Measurements from ENCODE around the gene LPP. TPM values are rescaled to one million over a fixed set of nuclear protein-coding genes. Genes with fewer than 3 reads are reported as not detected.
A peak's percentile ranks its signal among the peaks of the same experiment; 100 is the strongest.

Gene LPP
- total RNA-seq, 1 donor from 2014 or later: 28.2 TPM

DNA sequence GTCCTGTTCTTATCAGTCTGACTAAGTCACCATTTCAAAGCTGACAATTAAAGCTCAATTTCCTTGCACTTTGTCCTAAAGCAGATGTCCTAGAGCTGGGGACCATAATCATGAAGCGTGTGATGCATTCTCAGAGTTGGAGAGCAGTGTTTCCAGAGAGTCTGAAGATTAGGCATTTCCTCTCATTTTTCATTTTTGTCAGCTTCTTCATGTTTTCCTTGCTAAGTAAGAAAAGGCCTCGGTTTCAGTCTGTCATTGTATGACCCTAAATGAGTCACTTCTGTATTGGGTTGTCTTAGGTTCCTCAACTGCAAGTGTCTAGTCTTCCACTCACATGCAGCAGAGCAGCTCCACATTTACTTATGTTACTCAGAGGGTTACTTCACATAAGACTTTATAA, 760.6 kb downstream of the LPP start:
- Histone ChIP-seq H3K9me3 (ENCODE audit: control insufficient read depth in 3 of 3, low read length in 3 of 3) (no peaks in the 10 kb centered on the region), H3K4me3 (ENCODE audit: low read length in 3 of 3) (no peak overlapping the region), H3K36me3 (ENCODE audit: control insufficient read depth in 3 of 3, insufficient read depth in 3 of 3, low read length in 3 of 3) (no peaks in the 10 kb centered on the region), H3K4me1 (ENCODE audit: control insufficient read depth in 3 of 3, insufficient read depth in 3 of 3, low read length in 3 of 3) (no peaks in the 10 kb centered on the region), H3K27me3 (ENCODE audit: control insufficient read depth in 3 of 3, insufficient read depth in 3 of 3, low read length in 3 of 3) (no peaks in the 10 kb centered on the region), H3K27ac (ENCODE audit: low read depth, low read length) (peak overlapping the region; percentile 20), H3K9ac (ENCODE audit: low read depth in 1 of 3, low read length in 3 of 3) (no peak overlapping the region)

DNA sequence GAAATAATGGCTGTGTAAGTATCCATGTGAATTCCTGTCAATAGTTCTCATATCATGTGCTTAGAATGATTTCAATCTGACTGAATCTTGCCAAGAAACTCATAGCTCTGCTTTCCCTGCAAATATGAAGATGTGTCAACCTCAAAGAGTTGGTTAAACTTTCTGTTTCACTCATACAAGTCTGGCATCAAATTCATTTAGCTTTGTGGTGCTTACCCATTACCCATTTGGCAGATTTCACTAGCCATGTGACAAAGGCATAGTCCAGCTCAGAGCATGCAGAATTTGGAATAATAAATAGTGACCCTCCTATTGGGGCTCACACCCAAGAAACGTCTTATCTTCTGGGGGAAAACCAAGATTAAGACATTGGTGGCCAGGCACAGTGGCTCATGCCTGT, 761.2 kb downstream of the LPP start:
- Histone ChIP-seq H3K36me3 (ENCODE audit: control insufficient read depth in 3 of 3, insufficient read depth in 3 of 3, low read length in 3 of 3) (no peaks in the 10 kb centered on the region), H3K4me1 (ENCODE audit: control insufficient read depth in 3 of 3, insufficient read depth in 3 of 3, low read length in 3 of 3) (no peaks in the 10 kb centered on the region), H3K27me3 (ENCODE audit: control insufficient read depth in 3 of 3, insufficient read depth in 3 of 3, low read length in 3 of 3) (no peaks in the 10 kb centered on the region), H3K9me3 (ENCODE audit: control insufficient read depth in 3 of 3, low read length in 3 of 3) (no peaks in the 10 kb centered on the region), H3K9ac (ENCODE audit: low read depth in 1 of 3, low read length in 3 of 3) (no peak overlapping the region), H3K27ac (ENCODE audit: low read depth, low read length) (no peak overlapping the region), H3K4me3 (ENCODE audit: low read length in 3 of 3) (no peak overlapping the region)

GRCh38 chr3:188916934-188917401, 763.0 kb downstream of the LPP start:
- Histone ChIP-seq H3K9ac (ENCODE audit: low read depth in 1 of 3, low read length in 3 of 3) (no peak overlapping the region), H3K4me1 (ENCODE audit: control insufficient read depth in 3 of 3, insufficient read depth in 3 of 3, low read length in 3 of 3) (no peaks in the 10 kb centered on the region), H3K36me3 (ENCODE audit: control insufficient read depth in 3 of 3, insufficient read depth in 3 of 3, low read length in 3 of 3) (no peaks in the 10 kb centered on the region), H3K27ac (ENCODE audit: low read depth, low read length) (no peak overlapping the region), H3K4me3 (ENCODE audit: low read length in 3 of 3) (no peak overlapping the region), H3K9me3 (ENCODE audit: control insufficient read depth in 3 of 3, low read length in 3 of 3) (no peaks in the 10 kb centered on the region), H3K27me3 (ENCODE audit: control insufficient read depth in 3 of 3, insufficient read depth in 3 of 3, low read length in 3 of 3) (no peaks in the 10 kb centered on the region)

- H3K27me3 ChIP-seq (ENCODE audit: control insufficient read depth in 3 of 3, insufficient read depth in 3 of 3, low read length in 3 of 3): no peaks in the 10 kb centered on the region
- no peaks in the 10 kb centered on the region for H3K4me1 ChIP-seq (ENCODE audit: control insufficient read depth in 3 of 3, insufficient read depth in 3 of 3, low read length in 3 of 3)
- H3K4me3 ChIP-seq (ENCODE audit: low read length in 3 of 3): no peak overlapping the region
- H3K9ac ChIP-seq (ENCODE audit: low read depth in 1 of 3, low read length in 3 of 3): no peak overlapping the region
- no peak overlapping the region for H3K27ac ChIP-seq (ENCODE audit: low read depth, low read length)
- no peaks in the 10 kb centered on the region for H3K36me3 ChIP-seq (ENCODE audit: control insufficient read depth in 3 of 3, insufficient read depth in 3 of 3, low read length in 3 of 3)
- H3K9me3 ChIP-seq (ENCODE audit: control insufficient read depth in 3 of 3, low read length in 3 of 3): no peaks in the 10 kb centered on the region
Measured at GRCh38 chr3:188918093-188918492, 764.1 kb downstream of the LPP start.

GRCh38 chr3:188923671-188924070, 769.7 kb downstream of the LPP start:
- H3K27me3 ChIP-seq (ENCODE audit: control insufficient read depth in 3 of 3, insufficient read depth in 3 of 3, low read length in 3 of 3): no peaks in the 10 kb centered on the region
- H3K36me3 ChIP-seq (ENCODE audit: control insufficient read depth in 3 of 3, insufficient read depth in 3 of 3, low read length in 3 of 3): no peaks in the 10 kb centered on the region
- H3K4me1 ChIP-seq (ENCODE audit: control insufficient read depth in 3 of 3, insufficient read depth in 3 of 3, low read length in 3 of 3): peaks cover 0 to 5% (median 0%) of the 10 kb centered on the region in 3 donors
- no peak overlapping the region for H3K4me3 ChIP-seq (ENCODE audit: low read length in 3 of 3)
- H3K9ac ChIP-seq (ENCODE audit: low read depth in 1 of 3, low read length in 3 of 3): no peak overlapping the region
- no peak overlapping the region for H3K27ac ChIP-seq (ENCODE audit: low read depth, low read length)
- H3K9me3 ChIP-seq (ENCODE audit: control insufficient read depth in 3 of 3, low read length in 3 of 3): no peaks in the 10 kb centered on the region

DNA sequence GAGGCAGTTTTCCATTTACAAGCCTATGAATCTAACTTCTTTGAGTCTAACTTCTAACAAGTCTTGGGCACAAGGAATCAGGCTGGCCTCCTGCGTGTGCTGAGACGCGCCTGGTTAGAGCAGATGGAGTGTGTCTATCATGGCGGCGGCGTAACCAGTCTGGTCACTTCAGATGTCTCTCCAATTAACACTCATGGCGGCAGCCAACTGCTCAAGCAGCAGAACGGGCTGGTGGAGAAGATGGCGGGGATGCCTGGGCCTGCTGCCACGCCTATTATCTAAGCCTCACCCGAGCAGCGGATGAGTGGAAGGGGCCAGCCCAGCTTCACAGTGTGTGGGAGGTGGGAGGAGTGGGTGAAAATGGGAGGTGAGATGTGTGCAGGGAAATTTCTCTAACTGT, 771.4 kb downstream of the LPP start:
- H3K36me3 ChIP-seq (ENCODE audit: control insufficient read depth in 3 of 3, insufficient read depth in 3 of 3, low read length in 3 of 3): no peaks in the 10 kb centered on the region
- H3K27me3 ChIP-seq (ENCODE audit: control insufficient read depth in 3 of 3, insufficient read depth in 3 of 3, low read length in 3 of 3): no peaks in the 10 kb centered on the region
- no peak overlapping the region for H3K27ac ChIP-seq (ENCODE audit: low read depth, low read length)
- H3K4me1 ChIP-seq (ENCODE audit: control insufficient read depth in 3 of 3, insufficient read depth in 3 of 3, low read length in 3 of 3): peaks cover 2 to 5% (median 3%) of the 10 kb centered on the region in 3 donors
- no peaks in the 10 kb centered on the region for H3K9me3 ChIP-seq (ENCODE audit: control insufficient read depth in 3 of 3, low read length in 3 of 3)
- no peak overlapping the region for H3K9ac ChIP-seq (ENCODE audit: low read depth in 1 of 3, low read length in 3 of 3)
- no peak overlapping the region for H3K4me3 ChIP-seq (ENCODE audit: low read length in 3 of 3)

- Histone ChIP-seq H3K4me1 (ENCODE audit: control insufficient read depth in 3 of 3, insufficient read depth in 3 of 3, low read length in 3 of 3) (peaks cover 5 to 6% (median 5%) of the 10 kb centered on the region in 3 donors), H3K9me3 (ENCODE audit: control insufficient read depth in 3 of 3, low read length in 3 of 3) (no peaks in the 10 kb centered on the region), H3K9ac (ENCODE audit: low read depth in 1 of 3, low read length in 3 of 3) (no peak overlapping the region), H3K27me3 (ENCODE audit: control insufficient read depth in 3 of 3, insufficient read depth in 3 of 3, low read length in 3 of 3) (no peaks in the 10 kb centered on the region), H3K36me3 (ENCODE audit: control insufficient read depth in 3 of 3, insufficient read depth in 3 of 3, low read length in 3 of 3) (no peaks in the 10 kb centered on the region), H3K27ac (ENCODE audit: low read depth, low read length) (no peak overlapping the region), H3K4me3 (ENCODE audit: low read length in 3 of 3) (no peak overlapping the region)
Measured at GRCh38 chr3:188926111-188926510, 772.2 kb downstream of the LPP start.

DNA sequence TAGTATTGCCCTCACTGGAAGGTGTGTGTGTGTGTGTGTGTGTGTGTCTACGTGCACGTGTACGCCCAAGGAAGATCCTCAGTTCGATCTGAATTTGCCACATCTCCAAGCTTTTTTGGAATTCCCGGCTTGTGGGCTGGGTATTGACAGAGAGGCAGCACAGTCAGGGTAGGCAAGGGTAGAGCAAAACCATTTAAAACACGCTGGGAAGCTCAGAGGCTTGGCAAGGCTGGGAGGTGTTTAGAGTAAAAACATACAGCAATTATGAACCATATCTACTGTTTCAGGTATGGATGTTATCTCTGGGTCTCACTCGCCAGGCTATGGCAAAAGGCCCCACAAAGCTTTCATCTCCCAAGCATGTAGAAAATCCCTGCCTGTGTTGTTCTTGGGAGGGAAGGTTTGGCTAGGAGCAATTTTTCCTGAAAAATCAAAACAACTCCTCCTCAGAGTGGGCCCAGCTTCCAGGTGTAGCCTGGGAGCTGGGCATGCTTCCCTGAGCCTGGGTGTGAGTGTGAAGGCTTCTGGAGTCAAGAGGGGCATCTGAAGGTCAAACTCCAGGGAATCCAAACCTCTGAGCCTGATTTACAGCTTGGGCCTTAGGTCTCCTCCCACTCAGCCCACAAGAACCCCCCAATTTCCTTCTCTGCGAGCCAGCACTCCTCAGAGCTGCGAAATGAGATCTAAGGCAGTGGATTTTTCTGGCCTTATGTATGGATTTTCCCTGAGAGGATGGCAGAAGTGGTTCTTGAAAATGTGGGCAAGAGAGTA, 773.0 kb downstream of the LPP start:
- H3K4me1 ChIP-seq (ENCODE audit: control insufficient read depth in 3 of 3, insufficient read depth in 3 of 3, low read length in 3 of 3): peaks cover 5 to 6% (median 5%) of the 10 kb centered on the region in 3 donors
- no peak overlapping the region for H3K4me3 ChIP-seq (ENCODE audit: low read length in 3 of 3)
- H3K9me3 ChIP-seq (ENCODE audit: control insufficient read depth in 3 of 3, low read length in 3 of 3): no peaks in the 10 kb centered on the region
- H3K27me3 ChIP-seq (ENCODE audit: control insufficient read depth in 3 of 3, insufficient read depth in 3 of 3, low read length in 3 of 3): no peaks in the 10 kb centered on the region
- H3K27ac ChIP-seq (ENCODE audit: low read depth, low read length): no peak overlapping the region
- no peak overlapping the region for H3K9ac ChIP-seq (ENCODE audit: low read depth in 1 of 3, low read length in 3 of 3)
- no peaks in the 10 kb centered on the region for H3K36me3 ChIP-seq (ENCODE audit: control insufficient read depth in 3 of 3, insufficient read depth in 3 of 3, low read length in 3 of 3)

DNA sequence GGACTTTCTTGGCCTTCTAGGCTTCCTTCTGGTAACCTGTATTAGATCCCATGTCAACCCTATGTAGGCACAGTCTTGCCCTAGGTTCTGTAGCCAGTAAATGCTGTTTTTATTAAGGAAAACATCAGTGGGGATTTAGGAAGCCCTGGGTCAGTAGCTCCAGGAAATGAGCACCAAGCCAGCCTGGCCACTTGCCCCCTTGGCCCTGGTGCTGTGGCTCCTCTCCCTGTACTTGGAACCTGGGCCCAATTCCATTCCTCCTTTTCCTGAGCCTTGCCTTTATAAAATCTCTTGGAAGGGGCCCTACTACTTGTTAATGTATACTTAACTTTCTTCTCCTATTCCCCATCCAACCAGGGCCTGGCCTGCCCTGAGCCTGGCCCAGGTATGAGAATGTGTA, 774.0 kb downstream of the LPP start:
- Histone ChIP-seq H3K4me3 (ENCODE audit: low read length in 3 of 3) (no peak overlapping the region), H3K9ac (ENCODE audit: low read depth in 1 of 3, low read length in 3 of 3) (no peak overlapping the region), H3K4me1 (ENCODE audit: control insufficient read depth in 3 of 3, insufficient read depth in 3 of 3, low read length in 3 of 3) (peaks cover 5 to 6% (median 5%) of the 10 kb centered on the region in 3 donors), H3K27ac (ENCODE audit: low read depth, low read length) (no peak overlapping the region), H3K27me3 (ENCODE audit: control insufficient read depth in 3 of 3, insufficient read depth in 3 of 3, low read length in 3 of 3) (no peaks in the 10 kb centered on the region), H3K9me3 (ENCODE audit: control insufficient read depth in 3 of 3, low read length in 3 of 3) (no peaks in the 10 kb centered on the region), H3K36me3 (ENCODE audit: control insufficient read depth in 3 of 3, insufficient read depth in 3 of 3, low read length in 3 of 3) (no peaks in the 10 kb centered on the region)

- H3K27ac ChIP-seq (ENCODE audit: low read depth, low read length): no peak overlapping the region
- H3K4me1 ChIP-seq (ENCODE audit: control insufficient read depth in 3 of 3, insufficient read depth in 3 of 3, low read length in 3 of 3): peaks cover 5 to 6% (median 5%) of the 10 kb centered on the region in 3 donors
- no peaks in the 10 kb centered on the region for H3K36me3 ChIP-seq (ENCODE audit: control insufficient read depth in 3 of 3, insufficient read depth in 3 of 3, low read length in 3 of 3)
- no peak overlapping the region for H3K9ac ChIP-seq (ENCODE audit: low read depth in 1 of 3, low read length in 3 of 3)
- no peaks in the 10 kb centered on the region for H3K9me3 ChIP-seq (ENCODE audit: control insufficient read depth in 3 of 3, low read length in 3 of 3)
- H3K4me3 ChIP-seq (ENCODE audit: low read length in 3 of 3): no peak overlapping the region
- H3K27me3 ChIP-seq (ENCODE audit: control insufficient read depth in 3 of 3, insufficient read depth in 3 of 3, low read length in 3 of 3): no peaks in the 10 kb centered on the region
Measured at GRCh38 chr3:188929137-188929536, 775.2 kb downstream of the LPP start.
